ENCODE data around the gene JAM3. TPM values are rescaled to one million over a fixed set of nuclear protein-coding genes. Genes with fewer than 3 reads are reported as not detected.
"Not testable (repeated sequence)": the region's sequence is repeated elsewhere in the genome, so short reads cannot be mapped to it uniquely, and the experiment has no call there.

Gene JAM3
- total RNA-seq, 1 experiment from 2014 or later: not detected

- Histone ChIP-seq H3K27ac (no peak overlapping the region), H3K36me3 (ENCODE audit: low read depth) (no peaks in the 10 kb centered on the region), H3F3A (ENCODE audit: insufficient read depth, low read depth) (no peaks in the 10 kb centered on the region), H3K9me2 (ENCODE audit: insufficient read depth) (no peaks in the 10 kb centered on the region), H3K79me2 (ENCODE audit: low read depth) (no peaks in the 10 kb centered on the region), H3K4me1 (replicated peaks; ENCODE audit: insufficient read depth) (no peaks in the 10 kb centered on the region), H3K4me2 (no peak overlapping the region), H3K4me3 (no peak overlapping the region), H3K27me3 (ENCODE audit: insufficient read depth, low read depth) (peaks cover 38% of the 10 kb centered on the region), H4K20me1 (ENCODE audit: insufficient read depth) (no peaks in the 10 kb centered on the region), H2AFZ (no peak overlapping the region), H3K9me3 (ENCODE audit: insufficient read depth, low read depth) (no peaks in the 10 kb centered on the region)
- intact Hi-C loops (cut with micrococcal nuclease; ENCODE audit: unreplicated experiment): no loop called here
- ChIA-PET POLR2A (ENCODE audit: unreplicated experiment) (no interaction called here), CTCF (no interaction called here)
- no peak for DNase-seq
- BruUV-seq (replicated peaks): no TSS peak
- TF ChIP-seq EZH2 (IDR thresholded peaks at IDR 0.05; ENCODE audit: low read depth) (no peak), CTCF (conservative IDR thresholded peaks at IDR 0.05) (no peak)
Measured at GRCh38 chr11:134086376-134086775, 17.5 kb downstream of the JAM3 start.

- BruUV-seq (replicated peaks); H3K4me1 ChIP-seq (replicated peaks; ENCODE audit: insufficient read depth); H3K9me3 ChIP-seq (ENCODE audit: insufficient read depth, low read depth); H3F3A ChIP-seq (ENCODE audit: insufficient read depth, low read depth); H3K36me3 ChIP-seq (ENCODE audit: low read depth); H2AFZ ChIP-seq; intact Hi-C loops (cut with micrococcal nuclease; ENCODE audit: unreplicated experiment); CTCF ChIA-PET; H3K4me2 ChIP-seq; H3K79me2 ChIP-seq (ENCODE audit: low read depth); H3K27ac ChIP-seq; H4K20me1 ChIP-seq (ENCODE audit: insufficient read depth); POLR2A ChIA-PET (ENCODE audit: unreplicated experiment); H3K9me2 ChIP-seq (ENCODE audit: insufficient read depth); H3K4me3 ChIP-seq; DNase-seq: not testable (repeated sequence)
- H3K27me3 ChIP-seq (ENCODE audit: insufficient read depth, low read depth): peaks cover 40% of the 10 kb centered on the region
Measured at GRCh38 chr11:134092006-134092405, 23.1 kb downstream of the JAM3 start.

GRCh38 chr11:134097166-134097565, 28.3 kb downstream of the JAM3 start:
- Histone ChIP-seq H4K20me1 (ENCODE audit: insufficient read depth) (no peaks in the 10 kb centered on the region), H3K9me3 (ENCODE audit: insufficient read depth, low read depth) (no peaks in the 10 kb centered on the region), H3K4me3 (no peak overlapping the region), H3K79me2 (ENCODE audit: low read depth) (no peaks in the 10 kb centered on the region), H3K27ac (no peak overlapping the region), H3K36me3 (ENCODE audit: low read depth) (no peaks in the 10 kb centered on the region), H3K4me1 (replicated peaks; ENCODE audit: insufficient read depth) (no peaks in the 10 kb centered on the region), H3K4me2 (no peak overlapping the region), H3K9me2 (ENCODE audit: insufficient read depth) (no peaks in the 10 kb centered on the region), H3K27me3 (ENCODE audit: insufficient read depth, low read depth) (peaks cover 63% of the 10 kb centered on the region), H3F3A (ENCODE audit: insufficient read depth, low read depth) (no peaks in the 10 kb centered on the region), H2AFZ (no peak overlapping the region)
- ChIA-PET POLR2A (ENCODE audit: unreplicated experiment) (no interaction called here), CTCF (no interaction called here)
- no peak for TF ChIP-seq CTCF (conservative IDR thresholded peaks at IDR 0.05)
- TF ChIP-seq EZH2 (IDR thresholded peaks at IDR 0.05; ENCODE audit: low read depth): no peak
- BruUV-seq (replicated peaks): no TSS peak
- intact Hi-C loops (cut with micrococcal nuclease; ENCODE audit: unreplicated experiment): no loop called here
- DNase-seq: no peak

DNA sequence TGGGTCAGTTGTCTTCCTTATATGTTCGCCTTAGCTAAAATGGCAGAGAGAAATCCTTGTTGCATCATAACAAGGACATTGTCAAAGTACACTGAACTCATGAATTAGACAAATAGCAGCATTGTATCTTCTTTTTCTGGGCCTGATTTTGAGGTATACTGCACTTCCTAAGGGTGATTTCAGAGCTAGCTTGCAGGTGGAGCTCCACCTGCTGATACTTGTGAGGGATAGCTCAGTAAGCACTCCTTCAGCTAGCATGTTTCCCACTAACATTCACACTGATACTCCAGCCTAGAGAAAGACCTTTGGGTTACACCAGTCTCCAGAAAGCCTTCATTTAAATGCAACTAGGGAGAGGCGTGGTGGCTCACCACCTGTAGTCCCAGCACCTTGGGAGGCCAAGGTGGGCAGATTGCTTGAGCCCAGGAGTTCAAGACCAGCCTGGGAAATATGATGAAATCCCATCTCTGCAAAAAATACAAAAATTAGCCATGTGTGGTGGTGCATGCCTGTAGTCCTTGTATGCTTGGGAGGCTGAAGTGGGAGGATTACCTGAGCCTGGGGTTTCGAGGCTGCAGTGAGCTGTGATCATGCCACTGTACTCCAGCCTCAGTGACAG, 29.8 kb downstream of the JAM3 start:
- CTCF ChIA-PET: interaction anchor here (0.6 kb wide), 1 partner anchor 47 kb away, joined by 3 read pairs; no protein-coding TSS in a partner anchor
- TF ChIP-seq CTCF (conservative IDR thresholded peaks at IDR 0.05) (peak; percentile 52; the same call in 1 of the 2 replicates), EZH2 (IDR thresholded peaks at IDR 0.05; ENCODE audit: low read depth) (no peak)
- no peaks in the 10 kb centered on the region for H3K79me2 ChIP-seq (ENCODE audit: low read depth)
- no peak for DNase-seq
- POLR2A ChIA-PET (ENCODE audit: unreplicated experiment): no interaction called here
- H3K9me3 ChIP-seq (ENCODE audit: insufficient read depth, low read depth): no peaks in the 10 kb centered on the region
- H3K4me3 ChIP-seq: no peak overlapping the region
- peaks cover 67% of the 10 kb centered on the region for H3K27me3 ChIP-seq (ENCODE audit: insufficient read depth, low read depth)
- no TSS peak for BruUV-seq (replicated peaks)
- H3K9me2 ChIP-seq (ENCODE audit: insufficient read depth): no peaks in the 10 kb centered on the region
- H3K27ac ChIP-seq: no peak overlapping the region
- H3K4me1 ChIP-seq (replicated peaks; ENCODE audit: insufficient read depth): no peaks in the 10 kb centered on the region
- intact Hi-C loops (cut with micrococcal nuclease; ENCODE audit: unreplicated experiment): no loop called here
- H2AFZ ChIP-seq: no peak overlapping the region
- H3K36me3 ChIP-seq (ENCODE audit: low read depth): no peaks in the 10 kb centered on the region
- no peak overlapping the region for H3K4me2 ChIP-seq
- H3F3A ChIP-seq (ENCODE audit: insufficient read depth, low read depth): no peaks in the 10 kb centered on the region
- no peaks in the 10 kb centered on the region for H4K20me1 ChIP-seq (ENCODE audit: insufficient read depth)
